ENCODE measurements around the gene LYPD5.

The LYPD5 gene

GRCh38 chr19:43749898-43750297 is 52.3 kb downstream of the LYPD5 start:
- no peak for DNase-seq

DNA sequence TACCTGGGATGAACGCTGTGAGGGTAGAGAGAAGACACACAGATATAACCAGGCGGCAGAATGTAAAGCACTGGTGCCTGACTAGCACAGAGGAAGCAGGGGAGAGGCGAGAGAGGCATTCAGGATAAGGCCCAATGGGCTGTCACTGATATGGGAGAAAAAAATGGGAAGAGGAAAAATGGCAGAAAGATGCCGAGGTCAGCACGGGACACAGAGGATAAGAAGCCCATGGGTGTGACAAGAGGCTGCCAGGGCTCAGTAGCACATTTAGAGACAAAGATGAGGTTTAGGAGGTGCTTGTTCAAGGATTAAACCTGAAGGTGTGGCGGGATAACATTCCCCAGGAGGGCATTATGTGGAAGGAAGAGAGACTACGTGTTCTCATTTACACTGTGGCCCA is 53.1 kb downstream of the LYPD5 start:
- DNase-seq, result no peak

- no peak for DNase-seq
Measured at GRCh38 chr19:43748685-43749084, 53.6 kb downstream of the LYPD5 start.

- DNase-seq, result no peak
Measured at GRCh38 chr19:43748205-43748594, 54.0 kb downstream of the LYPD5 start.

- no peak for DNase-seq
Measured at GRCh38 chr19:43747557-43748204, 54.6 kb downstream of the LYPD5 start.
